Measurements from ENCODE around the gene MAGEE1. TPM values are rescaled to one million over a fixed set of nuclear protein-coding genes. Genes with fewer than 3 reads are reported as not detected.

The MAGEE1 gene
- total and polyA plus RNA-seq, 8 donors, result 0.29 to 1.5 (median 0.45) TPM; not detected in 1

DNA sequence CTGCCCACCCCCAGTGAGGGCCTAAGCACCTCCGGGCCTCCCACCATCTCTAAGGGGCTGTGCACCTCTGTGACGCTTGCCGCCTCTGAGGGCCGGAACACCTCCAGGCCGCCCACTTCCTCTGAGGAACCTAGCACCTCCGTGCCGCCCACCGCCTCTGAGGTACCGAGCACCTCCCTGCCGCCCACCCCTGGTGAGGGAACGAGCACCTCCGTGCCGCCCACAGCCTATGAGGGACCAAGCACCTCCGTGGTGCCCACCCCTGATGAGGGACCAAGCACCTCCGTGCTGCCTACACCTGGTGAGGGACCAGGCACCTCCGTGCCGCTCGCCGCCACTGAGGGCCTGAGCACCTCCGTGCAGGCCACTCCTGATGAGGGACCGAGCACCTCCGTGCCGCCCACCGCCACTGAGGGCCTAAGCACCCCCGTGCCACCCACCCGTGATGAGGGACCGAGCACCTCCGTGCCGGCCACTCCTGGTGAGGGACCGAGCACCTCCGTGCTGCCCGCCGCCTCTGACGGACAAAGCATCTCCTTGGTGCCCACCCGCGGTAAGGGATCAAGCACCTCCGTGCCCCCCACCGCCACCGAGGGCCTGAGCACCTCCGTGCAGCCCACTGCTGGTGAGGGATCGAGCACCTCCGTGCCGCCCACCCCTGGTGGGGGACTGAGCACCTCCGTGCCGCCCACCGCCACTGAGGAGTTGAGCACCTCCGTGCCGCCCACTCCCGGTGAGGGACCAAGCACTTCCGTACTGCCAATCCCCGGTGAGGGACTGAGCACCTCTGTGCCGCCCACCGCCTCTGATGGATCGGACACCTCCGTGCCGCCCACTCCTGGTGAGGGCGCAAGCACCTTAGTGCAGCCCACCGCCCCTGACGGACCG, 977 bp downstream of the MAGEE1 start:
- no peaks in the 10 kb centered on the region for H3K9me3 ChIP-seq
- H3K4me3 ChIP-seq, result peak overlapping the region; percentile 59 to 76 (median 66)
- H3K27me3 ChIP-seq, result peaks cover 0 to 7% (median 0%) of the 10 kb centered on the region in 3 donors
- DNase-seq, result peak; percentile 25 to 48
- TF ChIP-seq POLR2A (IDR thresholded peaks at IDR 0.05) (no peak), POLR2AphosphoS5 (IDR thresholded peaks at IDR 0.05) (no peak), EP300 (IDR thresholded peaks at IDR 0.05) (no peak)
- TF ChIP-seq, protein P1, sequence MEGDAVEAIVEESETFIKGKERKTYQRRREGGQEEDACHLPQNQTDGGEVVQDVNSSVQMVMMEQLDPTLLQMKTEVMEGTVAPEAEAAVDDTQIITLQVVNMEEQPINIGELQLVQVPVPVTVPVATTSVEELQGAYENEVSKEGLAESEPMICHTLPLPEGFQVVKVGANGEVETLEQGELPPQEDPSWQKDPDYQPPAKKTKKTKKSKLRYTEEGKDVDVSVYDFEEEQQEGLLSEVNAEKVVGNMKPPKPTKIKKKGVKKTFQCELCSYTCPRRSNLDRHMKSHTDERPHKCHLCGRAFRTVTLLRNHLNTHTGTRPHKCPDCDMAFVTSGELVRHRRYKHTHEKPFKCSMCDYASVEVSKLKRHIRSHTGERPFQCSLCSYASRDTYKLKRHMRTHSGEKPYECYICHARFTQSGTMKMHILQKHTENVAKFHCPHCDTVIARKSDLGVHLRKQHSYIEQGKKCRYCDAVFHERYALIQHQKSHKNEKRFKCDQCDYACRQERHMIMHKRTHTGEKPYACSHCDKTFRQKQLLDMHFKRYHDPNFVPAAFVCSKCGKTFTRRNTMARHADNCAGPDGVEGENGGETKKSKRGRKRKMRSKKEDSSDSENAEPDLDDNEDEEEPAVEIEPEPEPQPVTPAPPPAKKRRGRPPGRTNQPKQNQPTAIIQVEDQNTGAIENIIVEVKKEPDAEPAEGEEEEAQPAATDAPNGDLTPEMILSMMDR (IDR thresholded peaks at IDR 0.05), result no peak
- peak overlapping the region in 4 of 5 donors; percentile 30 to 67 (median 56) for H3K27ac ChIP-seq
- H3K36me3 ChIP-seq, result no peaks in the 10 kb centered on the region
- intact Hi-C loops (cut with DNase I; ENCODE audit: low total_unique reads), result no loop called here
- peaks cover 0 to 8% (median 2%) of the 10 kb centered on the region in 4 donors for H3K4me1 ChIP-seq
- WGBS, 5 donors, result 16 to 64% (median 23%) methylated on average over 10 to 60 of the region's 60 CpGs

GRCh38 chrX:76433219-76433618, 5.7 kb downstream of the MAGEE1 start:
- H3K27me3 ChIP-seq, result peaks cover 0 to 5% (median 0%) of the 10 kb centered on the region in 3 donors
- intact Hi-C loops (cut with DNase I; ENCODE audit: low total_unique reads), result no loop called here
- no peaks in the 10 kb centered on the region for H3K36me3 ChIP-seq
- no peak for TF ChIP-seq EP300 (IDR thresholded peaks at IDR 0.05)
- TF ChIP-seq POLR2AphosphoS5 (IDR thresholded peaks at IDR 0.05), result no peak
- TF ChIP-seq POLR2A (IDR thresholded peaks at IDR 0.05), result no peak
- TF ChIP-seq, protein P1 (IDR thresholded peaks at IDR 0.05), result no peak
- no peak for DNase-seq
- H3K9me3 ChIP-seq, result no peaks in the 10 kb centered on the region
- 57 to 80% (median 67%) methylated on average over 1 of the region's 1 CpG for WGBS, 5 donors
- H3K27ac ChIP-seq, result no peak overlapping the region
- no peak overlapping the region for H3K4me3 ChIP-seq
- H3K4me1 ChIP-seq, result peaks cover 0 to 8% (median 2%) of the 10 kb centered on the region in 4 donors

- H3K4me3 ChIP-seq, result no peak overlapping the region
- H3K27me3 ChIP-seq, result no peaks in the 10 kb centered on the region
- DNase-seq, result no peak
- 62 to 84% (median 78%) methylated on average over 3 of the region's 3 CpGs for WGBS, 5 donors
- TF ChIP-seq POLR2AphosphoS5 (IDR thresholded peaks at IDR 0.05) (no peak), POLR2A (IDR thresholded peaks at IDR 0.05) (no peak), EP300 (IDR thresholded peaks at IDR 0.05) (no peak)
- TF ChIP-seq, protein P1 (IDR thresholded peaks at IDR 0.05), result no peak
- H3K4me1 ChIP-seq, result peaks cover 0 to under 1% (median 0%) of the 10 kb centered on the region in 4 donors
- H3K36me3 ChIP-seq, result no peaks in the 10 kb centered on the region
- no peaks in the 10 kb centered on the region for H3K9me3 ChIP-seq
- H3K27ac ChIP-seq, result no peak overlapping the region
- intact Hi-C loops (cut with DNase I; ENCODE audit: low total_unique reads), result no loop called here
These were observed 6.7 kb downstream of the MAGEE1 start for GRCh38 chrX:76434103-76434741.

DNA sequence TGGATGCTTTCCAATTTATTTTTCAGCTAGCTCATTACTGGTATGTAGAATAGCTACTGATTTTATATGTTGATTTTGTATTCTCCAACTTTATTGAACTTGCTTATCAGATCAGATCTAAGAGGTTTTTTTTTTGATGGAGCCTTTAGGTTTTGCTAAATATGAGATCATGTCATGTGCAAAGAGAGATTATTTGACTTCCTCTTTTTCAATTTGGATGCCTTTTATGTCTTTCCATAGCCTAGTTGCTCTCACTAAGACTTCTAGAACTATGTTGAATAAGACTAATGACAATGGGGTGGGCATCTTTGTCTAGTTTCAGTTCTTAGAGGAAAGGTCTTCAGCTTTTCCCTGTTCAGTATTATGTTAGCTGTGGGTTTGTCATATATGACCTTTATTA, 11.7 kb downstream of the MAGEE1 start:
- Histone ChIP-seq H3K27ac (no peak overlapping the region), H3K4me3 (no peak overlapping the region), H3K4me1 (no peaks in the 10 kb centered on the region), H3K9me3 (peaks cover 0 to 17% (median 7%) of the 10 kb centered on the region in 4 donors), H3K27me3 (no peaks in the 10 kb centered on the region), H3K36me3 (no peaks in the 10 kb centered on the region)
- TF ChIP-seq POLR2AphosphoS5 (IDR thresholded peaks at IDR 0.05) (no peak), POLR2A (IDR thresholded peaks at IDR 0.05) (no peak), EP300 (IDR thresholded peaks at IDR 0.05) (no peak)
- TF ChIP-seq, protein P1 (IDR thresholded peaks at IDR 0.05), result no peak
- intact Hi-C loops (cut with DNase I; ENCODE audit: low total_unique reads), result no loop called here
- DNase-seq, result no peak
